ENCODE results near the gene GABRD.

The GABRD gene

GRCh38 chr1:2072109-2072806, 53.1 kb downstream of the GABRD start:
- no peak overlapping the region for H3K27ac ChIP-seq
- DNase-seq (ENCODE audit: low read depth, low spot score) = no peak

- no peak overlapping the region for H3K27ac ChIP-seq
- DNase-seq (ENCODE audit: low read depth, low spot score) = no peak
These were observed 53.7 kb downstream of the GABRD start for GRCh38 chr1:2072891-2073290.

DNA sequence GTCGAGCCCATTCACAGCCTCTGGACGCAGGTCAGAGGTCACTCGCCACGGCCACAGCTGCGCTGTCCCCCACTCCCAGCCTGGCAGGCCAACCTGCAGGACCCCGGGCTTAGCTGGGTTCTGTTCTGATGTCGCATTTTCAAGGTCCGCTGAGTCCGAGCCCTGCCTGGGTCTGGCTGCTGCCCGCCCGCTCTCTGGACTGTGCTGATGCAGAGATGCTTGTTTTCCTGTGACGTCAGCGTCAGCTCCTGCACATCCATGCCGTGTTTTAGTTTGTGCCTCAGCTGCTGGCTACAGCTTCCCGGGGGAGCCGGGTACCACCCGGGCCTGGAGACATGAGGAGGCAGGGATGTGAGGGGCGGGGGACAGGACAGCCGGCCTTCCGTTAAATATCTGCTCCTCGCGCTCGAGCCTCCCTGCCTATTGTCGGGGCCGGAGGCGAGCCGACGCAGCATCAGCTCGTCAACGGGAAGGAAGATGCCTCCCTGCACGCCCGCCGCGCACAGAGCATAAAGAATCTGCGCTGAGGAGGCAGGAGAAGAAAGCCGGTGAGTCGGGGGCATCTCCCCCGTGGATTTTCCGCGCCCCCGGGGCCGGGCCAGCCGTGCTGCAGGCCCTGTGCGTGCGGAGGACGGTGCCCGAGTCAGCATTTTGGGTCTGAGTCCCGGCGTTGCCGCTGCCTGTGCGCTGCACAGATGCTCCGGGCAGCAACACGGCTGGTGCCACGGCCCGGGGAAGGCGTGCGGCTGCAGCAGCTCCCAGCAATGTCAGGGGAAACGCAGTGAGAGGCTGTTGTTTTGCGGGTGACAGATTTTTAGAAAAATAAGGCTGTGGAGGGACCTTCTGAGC, 54.5 kb downstream of the GABRD start:
- no peak for DNase-seq (ENCODE audit: low read depth, low spot score)
- no peak overlapping the region for H3K27ac ChIP-seq

GRCh38 chr1:2074396-2074795, 55.3 kb downstream of the GABRD start:
- no peak for DNase-seq (ENCODE audit: low read depth, low spot score)
- H3K27ac ChIP-seq = no peak overlapping the region

DNA sequence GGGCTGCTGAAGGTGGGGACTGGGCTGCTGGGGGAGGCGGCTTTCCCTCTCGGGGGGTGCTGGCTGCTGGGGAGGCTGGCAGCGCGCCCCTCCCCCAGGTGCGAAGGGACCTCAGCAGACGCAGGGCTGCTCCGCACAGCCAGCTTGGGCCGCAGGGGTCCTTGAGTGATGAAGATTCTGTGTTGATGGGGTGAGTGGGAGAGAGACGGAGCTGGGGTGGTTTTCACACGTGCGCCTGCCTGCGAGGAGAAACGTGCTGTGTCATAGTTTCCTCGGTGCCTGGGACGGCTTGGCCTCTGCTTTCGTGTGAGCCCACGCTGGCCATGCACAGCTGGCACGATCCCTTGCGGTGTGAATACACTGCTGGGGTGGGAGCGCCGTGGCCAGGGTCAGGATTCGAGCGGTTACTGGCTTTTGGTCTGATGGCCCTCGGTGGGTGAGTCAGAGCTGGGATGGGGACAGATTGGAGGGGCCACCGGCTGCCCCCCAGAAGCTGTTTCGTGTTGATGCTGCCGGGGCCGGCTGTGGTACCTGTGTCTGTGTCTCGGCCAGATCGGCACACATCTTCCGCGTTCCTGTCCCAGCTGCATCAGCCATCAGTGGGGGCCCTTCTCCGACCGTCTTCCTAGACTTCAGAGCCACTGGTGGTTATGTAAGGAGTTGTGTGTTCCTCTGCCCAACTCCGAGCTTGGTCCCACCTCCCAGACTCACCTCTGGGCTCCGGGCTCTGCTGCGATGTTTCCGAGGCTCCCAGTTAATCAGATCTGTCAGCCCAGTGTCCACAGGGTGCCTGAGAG, 56.0 kb downstream of the GABRD start:
- no peak overlapping the region for H3K27ac ChIP-seq
- DNase-seq (ENCODE audit: low read depth, low spot score) = no peak

DNA sequence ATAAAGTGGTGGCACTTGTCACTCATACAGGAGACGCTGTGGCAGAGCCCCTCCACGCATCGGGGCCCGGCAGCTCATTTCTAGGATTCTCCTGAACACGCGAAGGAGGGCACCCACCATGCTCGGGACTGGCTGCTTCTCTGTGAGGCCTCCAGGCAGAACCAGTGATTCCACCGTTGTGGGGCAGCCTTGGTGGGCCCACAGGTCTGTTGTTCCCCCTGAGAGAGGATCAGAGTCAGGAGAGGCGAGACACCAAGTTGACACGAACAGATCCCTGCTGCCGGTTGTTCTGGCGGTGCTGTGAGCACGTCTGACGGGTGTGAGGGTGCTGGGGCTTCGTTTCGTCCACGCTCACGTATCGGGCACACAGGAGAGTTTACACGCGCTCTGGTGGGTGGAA, 57.7 kb downstream of the GABRD start:
- DNase-seq (ENCODE audit: low read depth, low spot score) = no peak
- no peak overlapping the region for H3K27ac ChIP-seq

- H3K27ac ChIP-seq = no peak overlapping the region
- no peak for DNase-seq (ENCODE audit: low read depth, low spot score)
These were observed 59.0 kb downstream of the GABRD start for GRCh38 chr1:2078170-2078569.

GRCh38 chr1:2079396-2080085, 60.4 kb downstream of the GABRD start:
- DNase-seq (ENCODE audit: low read depth, low spot score) = no peak
- no peak overlapping the region for H3K27ac ChIP-seq

- DNase-seq (ENCODE audit: low read depth, low spot score) = no peak
- no peak overlapping the region for H3K27ac ChIP-seq
These were observed 61.0 kb downstream of the GABRD start for GRCh38 chr1:2080140-2080539.

Data from epithelial cell of prostate (primary cell).